GM12878 (cell line): ENCODE results near the gene IGF2BP1. TPM values are rescaled to one million over a fixed set of nuclear protein-coding genes. Genes with fewer than 3 reads are reported as not detected.

Experiments
- CBX3 ChIP-seq: fragments of 200-600 bp; sonication (generic); IDR thresholded peaks from 2 replicates; pipeline ENCODE4 v1.6.1; 2016; ENCODE audit warnings: low read depth, borderline replicate concordance
- CREB1 ChIP-seq: IDR thresholded peaks from 2 replicates; pipeline ENCODE4 v1.6.1; 2012; ENCODE audit warnings: low read depth, mild to moderate bottlenecking, inconsistent platforms
- EZH2 ChIP-seq: IDR thresholded peaks from 2 replicates; pipeline ENCODE4 v1.6.1; 2012; ENCODE audit warnings: low read depth, mild to moderate bottlenecking, control low read depth, inconsistent platforms, low read length, borderline replicate concordance; ENCODE audit not compliant: control insufficient read depth
- FOS ChIP-seq: IDR thresholded peaks from 3 replicates; pipeline ENCODE4 v1.6.1; 2011; ENCODE audit warnings: borderline replicate concordance; ENCODE audit not compliant: insufficient read length; ENCODE audit errors: extremely low read depth
- HDAC6 ChIP-seq: fragments of 200-600 bp; sonication (generic); IDR thresholded peaks from one replicate; pipeline ENCODE4 v1.8.0; 2017; ENCODE audit warnings: antibody characterized with exemption; ENCODE audit not compliant: unreplicated experiment
- HDGF ChIP-seq: fragments of 450-650 bp; IDR thresholded peaks from 2 replicates; pipeline ENCODE4 v1.6.1; 2016; ENCODE audit warnings: antibody characterized with exemption
- JUNB ChIP-seq: IDR thresholded peaks from 2 replicates; pipeline ENCODE4 v1.6.1; 2016; ENCODE audit warnings: antibody characterized with exemption, mild to moderate bottlenecking
- NFXL1 ChIP-seq: fragments of 450-650 bp; IDR thresholded peaks from 2 replicates; pipeline ENCODE4 v1.6.1; 2017; ENCODE audit warnings: antibody characterized with exemption, mild to moderate bottlenecking, borderline replicate concordance
- PAX5 ChIP-seq: IDR thresholded peaks from 2 replicates; pipeline ENCODE4 v1.6.1; 2011; ENCODE audit warnings: low read depth, low read length, borderline replicate concordance
- RFX5 ChIP-seq: IDR thresholded peaks from 2 replicates; pipeline ENCODE4 v1.6.1; 2011; ENCODE audit warnings: low read depth, low read length, improper control_type of control experiment
- SUZ12 ChIP-seq: fragments of 200-600 bp; sonication (generic); IDR thresholded peaks from one replicate; pipeline ENCODE4 v1.6.1; 2018; ENCODE audit warnings: antibody characterized with exemption, mild to moderate bottlenecking; ENCODE audit not compliant: unreplicated experiment
- ZNF384 ChIP-seq: IDR thresholded peaks from 2 replicates; pipeline ENCODE4 v1.6.1; 2012; ENCODE audit warnings: low read depth, mild to moderate bottlenecking, low read length, improper control_type of control experiment, borderline replicate concordance
- polyA plus RNA-seq, 11 experiments: library from polyadenylated mRNA; depleted of rRNA in 4 of 11; unstranded in 6 of 11; stranded (reverse) in 5 of 11; fragments of >200 nt; fragmentation: Nextera tagmentation in 4 of 11; fragmentation: Illumina TruSeq in 1 of 11; extraction: Ambion mirVana in 4 of 11; extraction: Trizol in 1 of 11; gene quantifications; 1 replicate in 1 of 11; 2 replicates in 10 of 11; pipeline versions ENCODE4 v1.2.1 to v1.2.3, GENCODE V29; 2011 to 2016; ENCODE audit warnings: inconsistent platforms in 2 of 11, missing spikeins in 2 of 11, low read depth in 1 of 11
- total RNA-seq, 4 experiments: library from RNA; depleted of rRNA in 3 of 4; stranded (reverse); fragments of >200 nt in 3 of 4; fragmentation: Illumina TruSeq in 1 of 4; extraction: Trizol in 1 of 4; gene quantifications; 2 replicates each; pipeline versions ENCODE4 v1.2.1 to v1.2.3, GENCODE V29; 2013 to 2021
- TF ChIP-seq, protein P1 (sequence below): fragments of 450-650 bp; IDR thresholded peaks from 2 replicates; pipeline ENCODE4 v1.6.1; 2017; ENCODE audit warnings: mild to moderate bottlenecking
- TF ChIP-seq, protein P2 (sequence below): fragments of 450-650 bp; IDR thresholded peaks from 2 replicates; pipeline ENCODE4 v1.6.1; 2017; ENCODE audit warnings: mild to moderate bottlenecking, moderate library complexity

IGF2BP1 gene
- total and polyA plus RNA-seq, 10 of the 15 experiments (the other 5 are each of a cell fraction or from before 2014, with no cell fraction given), result 0.04 to 2.4 (median 0.13) TPM; not detected in 1

DNA sequence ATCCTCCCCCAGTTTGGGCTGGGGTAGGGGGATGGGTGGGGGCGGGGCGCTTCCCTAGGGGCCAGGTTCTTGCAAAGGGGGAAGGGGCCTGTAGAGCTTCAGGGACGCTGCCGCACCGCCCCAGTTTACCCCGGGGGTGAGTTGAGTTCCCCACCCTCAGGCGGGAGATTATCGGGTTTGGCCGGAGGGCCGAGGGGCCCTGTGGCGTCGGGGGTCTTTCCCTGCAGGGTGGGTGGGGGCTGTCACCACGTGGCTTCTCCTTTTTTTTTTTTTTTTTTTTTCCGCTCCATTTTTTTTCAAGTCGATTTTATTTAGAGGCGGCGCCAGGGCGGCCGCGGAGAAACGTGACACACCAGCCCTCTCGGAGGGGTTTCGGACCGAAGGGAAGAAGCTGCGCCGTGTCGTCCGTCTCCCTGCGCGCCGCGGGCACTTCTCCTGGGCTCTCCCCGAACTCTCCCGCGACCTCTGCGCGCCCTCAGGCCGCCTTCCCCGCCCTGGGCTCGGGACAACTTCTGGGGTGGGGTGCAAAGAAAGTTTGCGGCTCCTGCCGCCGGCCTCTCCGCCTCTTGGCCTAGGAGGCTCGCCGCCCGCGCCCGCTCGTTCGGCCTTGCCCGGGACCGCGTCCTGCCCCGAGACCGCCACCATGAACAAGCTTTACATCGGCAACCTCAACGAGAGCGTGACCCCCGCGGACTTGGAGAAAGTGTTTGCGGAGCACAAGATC is at the start of gene IGF2BP1 (continued):
- TF ChIP-seq, protein P1, sequence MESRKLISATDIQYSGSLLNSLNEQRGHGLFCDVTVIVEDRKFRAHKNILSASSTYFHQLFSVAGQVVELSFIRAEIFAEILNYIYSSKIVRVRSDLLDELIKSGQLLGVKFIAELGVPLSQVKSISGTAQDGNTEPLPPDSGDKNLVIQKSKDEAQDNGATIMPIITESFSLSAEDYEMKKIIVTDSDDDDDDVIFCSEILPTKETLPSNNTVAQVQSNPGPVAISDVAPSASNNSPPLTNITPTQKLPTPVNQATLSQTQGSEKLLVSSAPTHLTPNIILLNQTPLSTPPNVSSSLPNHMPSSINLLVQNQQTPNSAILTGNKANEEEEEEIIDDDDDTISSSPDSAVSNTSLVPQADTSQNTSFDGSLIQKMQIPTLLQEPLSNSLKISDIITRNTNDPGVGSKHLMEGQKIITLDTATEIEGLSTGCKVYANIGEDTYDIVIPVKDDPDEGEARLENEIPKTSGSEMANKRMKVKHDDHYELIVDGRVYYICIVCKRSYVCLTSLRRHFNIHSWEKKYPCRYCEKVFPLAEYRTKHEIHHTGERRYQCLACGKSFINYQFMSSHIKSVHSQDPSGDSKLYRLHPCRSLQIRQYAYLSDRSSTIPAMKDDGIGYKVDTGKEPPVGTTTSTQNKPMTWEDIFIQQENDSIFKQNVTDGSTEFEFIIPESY, result no peak
- TF ChIP-seq CBX3 (no peak), JUNB (no peak), RFX5 (no peak), HDGF (no peak), ZNF384 (peak; percentile 57), FOS (no peak), PAX5 (no peak), NFXL1 (no peak), CREB1 (no peak), HDAC6 (no peak), EZH2 (no peak), SUZ12 (peak; percentile 88)
- TF ChIP-seq, protein P2, sequence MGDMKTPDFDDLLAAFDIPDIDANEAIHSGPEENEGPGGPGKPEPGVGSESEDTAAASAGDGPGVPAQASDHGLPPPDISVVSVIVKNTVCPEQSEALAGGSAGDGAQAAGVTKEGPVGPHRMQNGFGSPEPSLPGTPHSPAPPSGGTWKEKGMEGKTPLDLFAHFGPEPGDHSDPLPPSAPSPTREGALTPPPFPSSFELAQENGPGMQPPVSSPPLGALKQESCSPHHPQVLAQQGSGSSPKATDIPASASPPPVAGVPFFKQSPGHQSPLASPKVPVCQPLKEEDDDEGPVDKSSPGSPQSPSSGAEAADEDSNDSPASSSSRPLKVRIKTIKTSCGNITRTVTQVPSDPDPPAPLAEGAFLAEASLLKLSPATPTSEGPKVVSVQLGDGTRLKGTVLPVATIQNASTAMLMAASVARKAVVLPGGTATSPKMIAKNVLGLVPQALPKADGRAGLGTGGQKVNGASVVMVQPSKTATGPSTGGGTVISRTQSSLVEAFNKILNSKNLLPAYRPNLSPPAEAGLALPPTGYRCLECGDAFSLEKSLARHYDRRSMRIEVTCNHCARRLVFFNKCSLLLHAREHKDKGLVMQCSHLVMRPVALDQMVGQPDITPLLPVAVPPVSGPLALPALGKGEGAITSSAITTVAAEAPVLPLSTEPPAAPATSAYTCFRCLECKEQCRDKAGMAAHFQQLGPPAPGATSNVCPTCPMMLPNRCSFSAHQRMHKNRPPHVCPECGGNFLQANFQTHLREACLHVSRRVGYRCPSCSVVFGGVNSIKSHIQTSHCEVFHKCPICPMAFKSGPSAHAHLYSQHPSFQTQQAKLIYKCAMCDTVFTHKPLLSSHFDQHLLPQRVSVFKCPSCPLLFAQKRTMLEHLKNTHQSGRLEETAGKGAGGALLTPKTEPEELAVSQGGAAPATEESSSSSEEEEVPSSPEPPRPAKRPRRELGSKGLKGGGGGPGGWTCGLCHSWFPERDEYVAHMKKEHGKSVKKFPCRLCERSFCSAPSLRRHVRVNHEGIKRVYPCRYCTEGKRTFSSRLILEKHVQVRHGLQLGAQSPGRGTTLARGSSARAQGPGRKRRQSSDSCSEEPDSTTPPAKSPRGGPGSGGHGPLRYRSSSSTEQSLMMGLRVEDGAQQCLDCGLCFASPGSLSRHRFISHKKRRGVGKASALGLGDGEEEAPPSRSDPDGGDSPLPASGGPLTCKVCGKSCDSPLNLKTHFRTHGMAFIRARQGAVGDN, result no peak
